ENCODE results near the gene SIGLEC7. TPM values are rescaled to one million over a fixed set of nuclear protein-coding genes. Genes with fewer than 3 reads are reported as not detected.

SIGLEC7 gene
- polyA plus RNA-seq, 1 donor from 2014 or later: not detected

DNA sequence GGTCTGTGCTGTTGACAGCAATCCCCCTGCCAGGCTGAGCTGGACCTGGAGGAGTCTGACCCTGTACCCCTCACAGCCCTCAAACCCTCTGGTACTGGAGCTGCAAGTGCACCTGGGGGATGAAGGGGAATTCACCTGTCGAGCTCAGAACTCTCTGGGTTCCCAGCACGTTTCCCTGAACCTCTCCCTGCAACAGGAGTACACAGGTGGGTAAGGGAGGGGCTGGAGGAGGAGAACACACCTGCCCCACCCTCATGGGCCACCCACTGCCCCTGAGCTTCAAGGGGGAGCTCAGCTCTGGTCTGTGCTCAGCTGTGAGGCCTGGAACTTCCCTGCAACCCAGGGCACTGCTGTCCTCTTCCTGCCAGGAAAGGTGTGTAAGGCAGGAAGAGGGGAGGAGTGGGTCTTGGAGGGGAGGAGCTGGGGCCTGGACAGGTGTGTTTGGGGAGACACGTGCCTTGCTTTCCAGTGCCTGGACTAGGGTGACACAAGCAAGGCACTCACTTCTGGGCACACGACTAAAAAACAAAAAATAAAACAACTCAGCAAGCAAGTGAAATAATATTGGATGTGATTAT, 3.9 kb downstream of the SIGLEC7 start:
- no peak overlapping the region for H3K27ac ChIP-seq (ENCODE audit: low read length)
- H3K9me2 ChIP-seq (ENCODE audit: insufficient read depth, low read length): no peaks in the 10 kb centered on the region
- H3K4me2 ChIP-seq (ENCODE audit: low read length): no peak overlapping the region
- no peak overlapping the region for H2AFZ ChIP-seq (ENCODE audit: low read depth, low read length)
- no peaks in the 10 kb centered on the region for H3F3A ChIP-seq (ENCODE audit: insufficient read depth, low read length, poor library complexity, severe bottlenecking)
- H3K36me3 ChIP-seq (ENCODE audit: insufficient read depth, low read length): no peaks in the 10 kb centered on the region
- no peaks in the 10 kb centered on the region for H3K9me3 ChIP-seq (ENCODE audit: low read length)
- no peaks in the 10 kb centered on the region for H4K20me1 ChIP-seq (ENCODE audit: insufficient read depth)
- TF ChIP-seq, protein P1, sequence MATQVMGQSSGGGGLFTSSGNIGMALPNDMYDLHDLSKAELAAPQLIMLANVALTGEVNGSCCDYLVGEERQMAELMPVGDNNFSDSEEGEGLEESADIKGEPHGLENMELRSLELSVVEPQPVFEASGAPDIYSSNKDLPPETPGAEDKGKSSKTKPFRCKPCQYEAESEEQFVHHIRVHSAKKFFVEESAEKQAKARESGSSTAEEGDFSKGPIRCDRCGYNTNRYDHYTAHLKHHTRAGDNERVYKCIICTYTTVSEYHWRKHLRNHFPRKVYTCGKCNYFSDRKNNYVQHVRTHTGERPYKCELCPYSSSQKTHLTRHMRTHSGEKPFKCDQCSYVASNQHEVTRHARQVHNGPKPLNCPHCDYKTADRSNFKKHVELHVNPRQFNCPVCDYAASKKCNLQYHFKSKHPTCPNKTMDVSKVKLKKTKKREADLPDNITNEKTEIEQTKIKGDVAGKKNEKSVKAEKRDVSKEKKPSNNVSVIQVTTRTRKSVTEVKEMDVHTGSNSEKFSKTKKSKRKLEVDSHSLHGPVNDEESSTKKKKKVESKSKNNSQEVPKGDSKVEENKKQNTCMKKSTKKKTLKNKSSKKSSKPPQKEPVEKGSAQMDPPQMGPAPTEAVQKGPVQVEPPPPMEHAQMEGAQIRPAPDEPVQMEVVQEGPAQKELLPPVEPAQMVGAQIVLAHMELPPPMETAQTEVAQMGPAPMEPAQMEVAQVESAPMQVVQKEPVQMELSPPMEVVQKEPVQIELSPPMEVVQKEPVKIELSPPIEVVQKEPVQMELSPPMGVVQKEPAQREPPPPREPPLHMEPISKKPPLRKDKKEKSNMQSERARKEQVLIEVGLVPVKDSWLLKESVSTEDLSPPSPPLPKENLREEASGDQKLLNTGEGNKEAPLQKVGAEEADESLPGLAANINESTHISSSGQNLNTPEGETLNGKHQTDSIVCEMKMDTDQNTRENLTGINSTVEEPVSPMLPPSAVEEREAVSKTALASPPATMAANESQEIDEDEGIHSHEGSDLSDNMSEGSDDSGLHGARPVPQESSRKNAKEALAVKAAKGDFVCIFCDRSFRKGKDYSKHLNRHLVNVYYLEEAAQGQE (IDR thresholded peaks at IDR 0.05; ENCODE audit: borderline replicate concordance): no peak
- TF ChIP-seq MXI1 (conservative IDR thresholded peaks at IDR 0.05; ENCODE audit: poor library complexity, severe bottlenecking) (no peak), RAD21 (conservative IDR thresholded peaks at IDR 0.05) (no peak), EZH2 (IDR thresholded peaks at IDR 0.05; ENCODE audit: borderline replicate concordance, insufficient read depth, low read length, poor library complexity, severe bottlenecking) (no peak), SMC3 (conservative IDR thresholded peaks at IDR 0.05; ENCODE audit: poor library complexity) (no peak), POLR2AphosphoS5 (IDR thresholded peaks at IDR 0.05) (no peak), EP300 (conservative IDR thresholded peaks at IDR 0.05; ENCODE audit: poor library complexity, severe bottlenecking) (no peak), TAF1 (IDR thresholded peaks at IDR 0.05; ENCODE audit: low read depth) (no peak)
- TF ChIP-seq, protein P2, sequence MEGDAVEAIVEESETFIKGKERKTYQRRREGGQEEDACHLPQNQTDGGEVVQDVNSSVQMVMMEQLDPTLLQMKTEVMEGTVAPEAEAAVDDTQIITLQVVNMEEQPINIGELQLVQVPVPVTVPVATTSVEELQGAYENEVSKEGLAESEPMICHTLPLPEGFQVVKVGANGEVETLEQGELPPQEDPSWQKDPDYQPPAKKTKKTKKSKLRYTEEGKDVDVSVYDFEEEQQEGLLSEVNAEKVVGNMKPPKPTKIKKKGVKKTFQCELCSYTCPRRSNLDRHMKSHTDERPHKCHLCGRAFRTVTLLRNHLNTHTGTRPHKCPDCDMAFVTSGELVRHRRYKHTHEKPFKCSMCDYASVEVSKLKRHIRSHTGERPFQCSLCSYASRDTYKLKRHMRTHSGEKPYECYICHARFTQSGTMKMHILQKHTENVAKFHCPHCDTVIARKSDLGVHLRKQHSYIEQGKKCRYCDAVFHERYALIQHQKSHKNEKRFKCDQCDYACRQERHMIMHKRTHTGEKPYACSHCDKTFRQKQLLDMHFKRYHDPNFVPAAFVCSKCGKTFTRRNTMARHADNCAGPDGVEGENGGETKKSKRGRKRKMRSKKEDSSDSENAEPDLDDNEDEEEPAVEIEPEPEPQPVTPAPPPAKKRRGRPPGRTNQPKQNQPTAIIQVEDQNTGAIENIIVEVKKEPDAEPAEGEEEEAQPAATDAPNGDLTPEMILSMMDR (IDR thresholded peaks at IDR 0.05; ENCODE audit: poor library complexity, severe bottlenecking): no peak
- no peaks in the 10 kb centered on the region for H3K27me3 ChIP-seq (ENCODE audit: insufficient read depth, low read depth, low read length)
- no peak overlapping the region for H3K9ac ChIP-seq (ENCODE audit: low read length)
- no peak overlapping the region for H3K4me3 ChIP-seq (ENCODE audit: low read length)
- H3K79me2 ChIP-seq (replicated peaks; ENCODE audit: insufficient read depth, low read length): no peaks in the 10 kb centered on the region

GRCh38 chr19:51146751-51147150, 4.7 kb downstream of the SIGLEC7 start:
- no peak overlapping the region for H3K4me2 ChIP-seq (ENCODE audit: low read length)

More at GRCh38 chr19:51146751-51147150, 4.7 kb downstream of the SIGLEC7 start:
- no peaks in the 10 kb centered on the region for H3K27me3 ChIP-seq (ENCODE audit: insufficient read depth, low read depth, low read length)
- H3K36me3 ChIP-seq (ENCODE audit: insufficient read depth, low read length): no peaks in the 10 kb centered on the region
- no peak overlapping the region for H3K27ac ChIP-seq (ENCODE audit: low read length)
- H3K9ac ChIP-seq (ENCODE audit: low read length): no peak overlapping the region
- no peak for TF ChIP-seq TAF1 (IDR thresholded peaks at IDR 0.05; ENCODE audit: low read depth)
- TF ChIP-seq, protein P2 (IDR thresholded peaks at IDR 0.05; ENCODE audit: poor library complexity, severe bottlenecking): no peak
- no peak for TF ChIP-seq MXI1 (conservative IDR thresholded peaks at IDR 0.05; ENCODE audit: poor library complexity, severe bottlenecking)
- no peak for TF ChIP-seq POLR2AphosphoS5 (IDR thresholded peaks at IDR 0.05)
- TF ChIP-seq SMC3 (conservative IDR thresholded peaks at IDR 0.05; ENCODE audit: poor library complexity): no peak
- TF ChIP-seq, protein P1 (IDR thresholded peaks at IDR 0.05; ENCODE audit: borderline replicate concordance): no peak
- no peak for TF ChIP-seq RAD21 (conservative IDR thresholded peaks at IDR 0.05)
- TF ChIP-seq EP300 (conservative IDR thresholded peaks at IDR 0.05; ENCODE audit: poor library complexity, severe bottlenecking): no peak
- no peak for TF ChIP-seq EZH2 (IDR thresholded peaks at IDR 0.05; ENCODE audit: borderline replicate concordance, insufficient read depth, low read length, poor library complexity, severe bottlenecking)
- H3K9me2 ChIP-seq (ENCODE audit: insufficient read depth, low read length): no peaks in the 10 kb centered on the region
- no peaks in the 10 kb centered on the region for H3K79me2 ChIP-seq (replicated peaks; ENCODE audit: insufficient read depth, low read length)
- H4K20me1 ChIP-seq (ENCODE audit: insufficient read depth): no peaks in the 10 kb centered on the region
- H2AFZ ChIP-seq (ENCODE audit: low read depth, low read length): no peak overlapping the region
- H3F3A ChIP-seq (ENCODE audit: insufficient read depth, low read length, poor library complexity, severe bottlenecking): no peaks in the 10 kb centered on the region
- H3K4me3 ChIP-seq (ENCODE audit: low read length): no peak overlapping the region
- H3K9me3 ChIP-seq (ENCODE audit: low read length): no peaks in the 10 kb centered on the region

Measured in neural cell (in vitro differentiated cells).